GM18909 (cell line): ENCODE results near the gene COQ10B.

Source experiments
- ATAC-seq: cut with Tn5 transposase; IDR thresholded peaks from one replicate; pipeline ENCODE4 v1.9.1; 2021; ENCODE audit warnings: mild to moderate bottlenecking; ENCODE audit not compliant: unreplicated experiment, poor library complexity

COQ10B gene

DNA sequence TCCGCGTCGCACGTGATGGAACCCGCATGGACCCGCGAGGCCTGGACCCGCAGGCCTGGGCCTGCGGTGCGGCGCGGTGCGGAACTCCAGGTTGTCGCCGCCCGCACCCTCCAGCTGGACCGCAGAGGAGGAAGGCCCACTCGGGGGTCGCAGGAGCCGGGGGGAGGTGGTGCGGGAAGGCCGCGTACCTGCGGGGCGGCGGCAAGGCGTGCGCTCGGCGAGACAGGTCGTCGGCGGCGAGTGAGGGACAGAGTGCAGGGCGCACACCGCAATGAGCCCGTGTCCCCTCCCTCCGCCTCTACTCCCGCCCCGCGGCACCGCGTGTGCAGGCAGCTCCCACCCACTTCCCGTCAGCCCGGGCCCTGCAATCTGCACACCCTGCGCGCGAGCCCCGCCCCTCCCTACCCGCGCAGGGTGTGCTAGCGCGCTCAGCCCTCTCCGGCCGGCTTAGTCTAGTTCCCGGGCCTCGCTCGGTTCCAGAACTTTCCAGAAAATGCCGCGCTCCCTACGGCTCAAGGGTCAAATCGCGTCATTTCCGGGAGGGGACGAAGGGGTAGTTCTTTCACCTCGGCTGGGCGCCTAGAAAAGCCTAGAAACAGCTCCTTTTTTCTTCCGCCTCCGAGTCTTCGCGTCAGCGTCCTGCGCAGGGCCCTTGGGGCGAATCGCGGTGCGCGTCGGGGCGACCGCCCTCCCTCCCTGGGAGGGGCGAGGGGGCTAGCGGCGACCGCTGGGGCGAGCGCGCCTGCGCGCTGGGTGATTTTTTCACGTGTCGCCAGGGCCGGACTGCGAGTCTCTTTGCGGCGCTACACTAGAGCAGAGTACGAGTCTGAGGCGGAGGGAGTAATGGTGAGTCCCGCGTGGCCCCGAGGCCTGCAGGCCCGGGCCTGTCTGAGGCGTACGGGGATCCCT lies 46.5 kb downstream of the COQ10B start, which contains the start of the genes HSPD1 and HSPE1:
TSS of gene HSPD1 (minus strand) at position 247 of the 909 bp plus-strand sequence. CDS start 992 bp downstream, outside the sequence.
TSS of gene HSPE1 (plus strand) at position 786 of the 909 bp plus-strand sequence. CDS start at position 844, 58 bp downstream.
- peak; percentile 86 for ATAC-seq

GRCh38 chr2:197500503-197501131 lies 47.3 kb downstream of the COQ10B start:
- ATAC-seq = peak; percentile 5

DNA sequence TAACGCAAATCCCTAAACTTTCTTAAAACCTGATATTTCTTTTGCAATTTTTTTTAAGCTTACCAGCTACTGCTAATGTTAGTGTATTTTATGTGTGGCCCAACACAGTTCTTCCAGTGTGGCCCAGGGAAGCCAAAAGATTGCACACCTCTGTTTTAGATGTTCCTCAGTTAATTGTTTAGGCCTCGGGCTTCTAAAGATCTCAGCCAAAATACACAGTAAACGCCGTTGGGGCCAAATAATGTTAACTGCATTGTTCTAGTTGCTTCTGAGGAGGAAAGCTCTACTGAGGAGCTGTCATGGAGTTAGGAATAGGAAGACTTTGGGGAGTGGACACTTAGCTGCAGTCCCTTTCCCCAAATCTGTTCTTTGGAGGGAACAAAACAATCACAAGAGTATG lies 48.8 kb downstream of the COQ10B start:
- ATAC-seq = no peak

GRCh38 chr2:197502685-197503084 lies 49.3 kb downstream of the COQ10B start:
- ATAC-seq = no peak

DNA sequence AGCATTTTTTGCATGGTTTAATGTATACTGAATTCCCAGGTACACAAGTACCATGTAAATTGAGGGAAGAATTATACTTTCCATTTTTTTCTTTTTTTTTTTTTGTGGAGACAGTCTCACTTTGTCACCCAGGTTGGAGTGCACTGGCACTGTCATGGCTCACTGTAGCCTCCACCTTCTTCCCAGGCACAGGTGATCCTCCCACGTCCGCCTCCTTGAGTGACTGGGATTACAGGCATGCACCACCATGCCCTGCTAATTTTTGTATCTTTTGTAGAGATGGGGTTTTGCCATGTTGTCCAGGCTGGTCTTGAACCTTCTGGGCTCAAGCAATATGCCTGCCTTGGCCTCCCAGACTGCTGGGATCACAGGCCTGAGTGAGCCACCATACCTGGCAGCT lies 50.6 kb downstream of the COQ10B start:
- ATAC-seq = no peak

DNA sequence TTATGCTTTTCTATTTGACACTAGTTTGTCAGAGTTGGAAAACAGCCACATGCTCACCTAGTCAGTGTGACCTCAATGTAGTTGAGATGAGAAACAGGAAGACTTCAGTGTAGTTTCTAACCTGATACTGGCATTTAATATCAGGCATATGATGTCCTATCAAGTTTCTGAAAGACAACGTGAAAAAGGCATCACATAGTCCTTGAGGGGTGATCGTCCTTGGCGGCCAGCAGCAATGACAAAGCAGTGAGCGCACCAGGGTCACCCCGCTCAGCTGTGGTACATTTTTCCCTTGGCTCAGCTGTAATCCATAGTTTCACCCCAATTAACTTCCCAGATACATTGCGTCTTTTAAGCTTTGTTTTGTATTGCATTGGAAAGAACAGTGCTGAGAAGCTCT lies 51.2 kb downstream of the COQ10B start:
- no peak for ATAC-seq

- ATAC-seq = no peak
These were observed 53.3 kb downstream of the COQ10B start for GRCh38 chr2:197506658-197507057.

DNA sequence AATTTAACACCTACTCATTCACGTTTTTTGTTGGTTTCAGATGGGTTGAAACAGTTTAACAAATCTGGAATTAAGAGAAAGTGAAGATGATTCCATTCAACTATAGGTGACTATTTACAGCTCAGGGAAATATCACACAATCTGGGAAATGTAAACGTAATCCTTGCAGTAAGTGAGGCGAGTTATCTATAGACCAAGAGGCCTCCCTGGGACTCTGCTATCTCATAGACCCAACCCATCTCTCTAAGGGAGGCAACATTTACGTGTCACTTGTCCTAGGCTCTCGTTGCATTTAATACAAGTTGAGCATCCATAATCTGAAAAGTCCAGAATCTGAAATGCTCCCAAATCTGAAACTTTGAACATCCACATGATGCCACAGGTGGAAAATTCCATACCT lies 60.6 kb downstream of the COQ10B start:
- ATAC-seq = no peak

DNA sequence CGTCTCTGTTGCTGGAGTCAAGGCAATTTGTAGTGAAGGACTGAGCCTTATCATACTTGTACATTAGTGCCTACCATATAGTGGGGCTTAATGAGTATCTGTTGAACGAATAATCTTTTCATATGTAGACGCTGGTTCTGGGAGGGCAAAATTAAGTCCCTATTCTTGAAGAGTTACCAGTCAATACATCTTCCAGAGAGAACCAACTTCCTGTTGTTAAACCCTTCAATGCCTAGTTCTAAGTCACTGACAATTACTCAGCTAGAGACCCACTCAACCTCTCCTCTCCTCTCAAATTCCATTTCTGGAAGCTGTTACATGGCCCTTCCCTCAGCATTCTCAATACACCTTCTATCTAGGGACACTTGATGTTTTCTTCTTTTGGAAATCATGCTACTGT lies 61.4 kb downstream of the COQ10B start:
- ATAC-seq = no peak

- peak; percentile 1 for ATAC-seq
These were observed 62.0 kb downstream of the COQ10B start for GRCh38 chr2:197515315-197515738.

DNA sequence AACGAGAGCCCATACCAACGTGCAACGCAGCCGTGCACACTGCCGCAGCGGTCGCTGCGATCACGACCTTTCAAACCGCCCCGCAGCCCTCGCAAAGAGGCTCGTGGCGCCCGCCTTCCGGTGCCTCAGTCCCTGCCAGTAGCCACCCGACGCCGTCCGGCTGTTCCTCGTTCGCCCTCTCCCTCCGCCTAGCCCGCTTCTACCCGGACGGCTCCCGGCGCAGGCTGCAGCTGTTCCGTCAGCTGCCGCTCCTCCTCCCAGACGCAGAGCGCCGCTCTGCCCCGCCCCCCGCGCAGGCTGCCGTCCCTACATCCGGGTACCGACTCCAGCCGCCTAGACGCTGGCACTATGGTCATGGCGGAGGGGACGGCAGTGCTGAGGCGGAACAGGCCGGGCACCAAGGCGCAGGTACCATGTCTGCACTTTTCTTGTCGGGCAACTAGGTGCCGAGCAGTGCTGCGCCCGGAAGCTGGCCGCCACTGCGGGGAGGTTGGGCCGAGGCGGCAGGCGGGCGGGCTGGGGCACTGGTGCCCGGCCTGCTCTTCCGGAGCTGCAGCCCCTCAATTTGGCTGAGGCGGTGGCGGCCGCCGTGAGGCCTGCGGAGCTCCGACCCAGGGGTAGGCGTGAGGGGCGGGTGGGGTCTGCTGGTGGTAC lies 62.5 kb downstream of the COQ10B start, which contains the start of gene MOB4:
TSS of gene MOB4 (plus strand) at position 328 of the 654 bp plus-strand sequence. CDS start at position 349, 21 bp downstream.
- peak; percentile 96 for ATAC-seq

DNA sequence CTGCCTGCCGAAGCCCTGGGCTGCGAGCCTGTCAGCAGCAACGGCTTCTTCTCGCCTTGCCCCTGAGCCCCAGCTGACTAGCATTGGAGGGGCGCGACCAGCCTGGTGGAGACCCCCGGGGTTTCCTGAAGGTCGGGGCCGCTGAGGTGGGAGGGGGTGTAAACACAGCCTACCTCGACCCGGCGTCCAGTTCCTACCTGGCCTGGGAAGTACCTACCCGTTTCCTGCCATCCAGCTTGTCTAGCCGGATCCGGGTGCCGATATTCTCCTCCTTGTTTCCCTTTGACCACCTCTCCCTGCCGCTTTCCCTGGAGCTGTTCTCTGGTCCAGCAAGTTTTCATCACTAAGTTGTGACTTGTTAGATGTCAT lies 63.0 kb downstream of the COQ10B start:
- ATAC-seq = peak; percentile 9

DNA sequence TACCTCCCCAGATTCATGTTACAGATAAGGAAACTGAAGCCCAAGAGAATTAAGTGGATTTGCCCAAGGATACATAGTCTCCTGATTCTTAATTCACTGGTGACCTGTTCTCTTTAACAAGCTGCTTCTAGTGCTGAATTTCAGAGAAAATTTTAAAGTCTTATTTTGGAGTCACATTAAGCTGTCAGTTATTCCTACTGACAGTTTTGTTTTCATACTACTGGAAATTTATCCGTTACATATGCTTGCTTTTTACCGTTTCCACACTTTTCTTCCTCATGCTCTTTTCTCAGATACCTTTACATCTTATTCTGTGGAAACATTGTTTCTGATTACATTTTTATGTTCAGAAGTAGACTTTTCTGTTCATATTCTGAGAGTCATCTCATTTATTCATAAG lies 63.8 kb downstream of the COQ10B start:
- no peak for ATAC-seq
